SK-N-SH (cell line): ENCODE results near the gene OGFR. TPM values are rescaled to one million over a fixed set of nuclear protein-coding genes. Genes with fewer than 3 reads are reported as not detected.

ENCODE experiments used
- CTCF ChIA-PET: fragments of 300-600, 350-600 bp; formaldehyde crosslinking; extraction: SDS; loops from one replicate; lab custom pipeline; 2021; lab: Yijun Ruan, JAX
- POLR2A ChIA-PET: fragments of 350-600 bp; sonication (Branson Sonifier 250); formaldehyde crosslinking; extraction: SDS; loops from one replicate; lab custom pipeline; 2020; ENCODE audit warnings: antibody characterized with exemption, inconsistent platforms; lab: Yijun Ruan, JAX
- DNase-seq: peaks from one replicate; pipeline ENCODE4 v3.0.0; 2012
- H2AFZ ChIP-seq: fragments of 200-600 bp; sonication (generic); 2 replicates; pipeline ENCODE4 v1.8.1; 2016; ENCODE audit warnings: antibody characterized with exemption, mild to moderate bottlenecking, low read depth
- H3F3A ChIP-seq: fragments of 200-600 bp; sonication (generic); replicated peaks from 2 replicates; pipeline ENCODE3; 2016; ENCODE audit warnings: antibody characterized with exemption, mild to moderate bottlenecking; ENCODE audit not compliant: insufficient read depth
- H3K27ac ChIP-seq, 2 experiments: fragments of 200-500 bp in 1 of 2; fragments of 200-600 bp in 1 of 2; sonication (Bioruptor generic) in 1 of 2; sonication (generic), shearing (Covaris generic) in 1 of 2; 2 replicates each; pipeline versions ENCODE4 v1.5.1 to v1.6.1; 2014 to 2016; ENCODE audit warnings: low read depth in 2 of 2, inconsistent platforms in 1 of 2, low read length in 1 of 2, mild to moderate bottlenecking in 1 of 2, mixed read lengths in 1 of 2
- H3K27me3 ChIP-seq: fragments of 200-600 bp; sonication (generic), shearing (Covaris generic); 2 replicates; pipeline ENCODE4 v1.6.1; 2016; ENCODE audit warnings: mixed run types; ENCODE audit not compliant: insufficient read depth
- H3K36me3 ChIP-seq, 2 experiments: fragments of 200-500 bp in 1 of 2; fragments of 200-600 bp in 1 of 2; sonication (Bioruptor generic) in 1 of 2; sonication (generic) in 1 of 2; replicated peaks in 1 of 2; 2 replicates each; pipeline versions ENCODE3 to v1.5.1; 2014 to 2016; ENCODE audit warnings: low read length in 1 of 2, mild to moderate bottlenecking in 1 of 2; ENCODE audit not compliant: insufficient read depth in 2 of 2, control insufficient read depth in 1 of 2
- H3K4me1 ChIP-seq, 2 experiments: fragments of 200-500 bp in 1 of 2; fragments of 200-600 bp in 1 of 2; sonication (Bioruptor generic) in 1 of 2; sonication (generic), shearing (Covaris generic) in 1 of 2; 2 replicates each; pipeline versions ENCODE4 v1.5.1 to v1.6.1; 2014 to 2016; ENCODE audit warnings: low read depth in 1 of 2, low read length in 1 of 2, mixed run types in 1 of 2; ENCODE audit not compliant: insufficient read depth in 2 of 2, control insufficient read depth in 1 of 2
- H3K4me2 ChIP-seq: fragments of 200-600 bp; sonication (generic), shearing (Covaris generic); 2 replicates; pipeline ENCODE4 v1.6.1; 2017; ENCODE audit warnings: mixed run types
- H3K4me3 ChIP-seq, 2 experiments: fragments of 200-500 bp in 1 of 2; fragments of 200-600 bp in 1 of 2; sonication (Bioruptor generic) in 1 of 2; sonication (generic), shearing (Covaris generic) in 1 of 2; 2 replicates each; pipeline versions ENCODE4 v1.5.1 to v1.8.1; 2014 to 2016; ENCODE audit warnings: low read depth in 2 of 2, inconsistent platforms in 1 of 2, low read length in 1 of 2, mild to moderate bottlenecking in 1 of 2, mixed read lengths in 1 of 2, moderate library complexity in 1 of 2
- H3K79me2 ChIP-seq: fragments of 200-600 bp; sonication (generic); 2 replicates; pipeline ENCODE4 v1.8.1; 2017; ENCODE audit warnings: mild to moderate bottlenecking; ENCODE audit not compliant: insufficient read depth
- H3K9ac ChIP-seq: fragments of 200-600 bp; sonication (generic); 2 replicates; pipeline ENCODE4 v1.6.1; 2017; ENCODE audit warnings: mixed run types
- H3K9me2 ChIP-seq: fragments of 200-600 bp; sonication (generic); 2 replicates; pipeline ENCODE4 v1.6.1; 2017; ENCODE audit warnings: mixed run types
- H3K9me3 ChIP-seq: fragments of 200-600 bp; sonication (generic); 2 replicates; pipeline ENCODE4 v1.6.1; 2017; ENCODE audit warnings: mixed run types, mild to moderate bottlenecking, moderate library complexity
- H4K20me1 ChIP-seq: fragments of 200-600 bp; sonication (generic); 2 replicates; pipeline ENCODE4 v1.6.1; 2017; ENCODE audit warnings: mild to moderate bottlenecking, mixed run types; ENCODE audit not compliant: insufficient read depth
- CHD2 ChIP-seq: fragments of 150-350 bp; IDR thresholded peaks from 2 replicates; pipeline ENCODE4 v1.6.1; 2018; ENCODE audit warnings: low read length; ENCODE audit not compliant: partially characterized antibody
- ELF1 ChIP-seq: IDR thresholded peaks from 2 replicates; pipeline ENCODE4 v1.4.0; 2012
- EZH2phosphoT487 ChIP-seq: fragments of 200-600 bp; sonication (generic); IDR thresholded peaks from 2 replicates; pipeline ENCODE4 v1.6.1; 2017; ENCODE audit warnings: low read depth, mixed run types, mild to moderate bottlenecking, antibody characterized with exemption, moderate library complexity, borderline replicate concordance
- FOSL2 ChIP-seq: IDR thresholded peaks from 2 replicates; pipeline ENCODE4 v1.4.0; 2012; ENCODE audit warnings: low read depth, mild to moderate bottlenecking, moderate library complexity, borderline replicate concordance
- FOXJ3 ChIP-seq: sonication (generic); formaldehyde crosslinking; IDR thresholded peaks from 2 replicates; pipeline ENCODE4 v1.5.1; 2020; ENCODE audit warnings: mild to moderate bottlenecking, missing genetic modification reagents
- FOXM1 ChIP-seq: IDR thresholded peaks from 2 replicates; pipeline ENCODE4 v1.4.0; 2012; ENCODE audit warnings: low read depth, mild to moderate bottlenecking
- MXI1 ChIP-seq: IDR thresholded peaks from 2 replicates; pipeline ENCODE4 v1.6.1; 2012; ENCODE audit warnings: mild to moderate bottlenecking, low read depth, low read length, improper control_type of control experiment
- NFIC ChIP-seq: IDR thresholded peaks from 2 replicates; pipeline ENCODE4 v1.4.0; 2012; ENCODE audit warnings: borderline replicate concordance
- POLR2AphosphoS5 ChIP-seq: IDR thresholded peaks from 2 replicates; pipeline ENCODE4 v1.6.1; 2012; ENCODE audit warnings: low read depth, low read length
- RFX5 ChIP-seq: IDR thresholded peaks from 2 replicates; pipeline ENCODE4 v1.6.1; 2012; ENCODE audit warnings: mild to moderate bottlenecking, improper control_type of control experiment, low read length
- RXRA ChIP-seq: IDR thresholded peaks from 2 replicates; pipeline ENCODE4 v1.4.0; 2012; ENCODE audit warnings: low read depth, mild to moderate bottlenecking, borderline replicate concordance
- SIN3A ChIP-seq: IDR thresholded peaks from 2 replicates; pipeline ENCODE4 v1.6.1; 2012; ENCODE audit warnings: low read depth, mild to moderate bottlenecking, low read length, moderate library complexity, borderline replicate concordance
- SMC3 ChIP-seq: IDR thresholded peaks from 2 replicates; pipeline ENCODE4 v1.6.1; 2012; ENCODE audit warnings: low read depth, low read length, improper control_type of control experiment
- TCF12 ChIP-seq: IDR thresholded peaks from 2 replicates; pipeline ENCODE4 v1.4.0; 2012
- YY1 ChIP-seq: IDR thresholded peaks from 2 replicates; pipeline ENCODE4 v1.4.0; 2012; ENCODE audit warnings: low read depth, mild to moderate bottlenecking
- WGBS: methylation state at CpG from one replicate; pipeline ENCODE4 v1.1.6; 2017; ENCODE audit warnings: low lambda C conversion rate; 5-methylcytosine and 5-hydroxymethylcytosine counted together
- polyA plus RNA-seq, 3 experiments: library from polyadenylated mRNA; depleted of rRNA; stranded (reverse); fragments of >200 nt; gene quantifications; 2 replicates each; pipeline ENCODE4 v1.2.3, GENCODE V29; 2012
- TF ChIP-seq, protein P1 (sequence below): fragments of 150-350 bp; IDR thresholded peaks from 2 replicates; pipeline ENCODE4 v1.6.1; 2016; ENCODE audit warnings: mild to moderate bottlenecking, low read depth, low read length

OGFR gene
- polyA plus RNA-seq, 1 of the 3 experiments (the other 2 are of a cell fraction): 60.8 TPM

DNA sequence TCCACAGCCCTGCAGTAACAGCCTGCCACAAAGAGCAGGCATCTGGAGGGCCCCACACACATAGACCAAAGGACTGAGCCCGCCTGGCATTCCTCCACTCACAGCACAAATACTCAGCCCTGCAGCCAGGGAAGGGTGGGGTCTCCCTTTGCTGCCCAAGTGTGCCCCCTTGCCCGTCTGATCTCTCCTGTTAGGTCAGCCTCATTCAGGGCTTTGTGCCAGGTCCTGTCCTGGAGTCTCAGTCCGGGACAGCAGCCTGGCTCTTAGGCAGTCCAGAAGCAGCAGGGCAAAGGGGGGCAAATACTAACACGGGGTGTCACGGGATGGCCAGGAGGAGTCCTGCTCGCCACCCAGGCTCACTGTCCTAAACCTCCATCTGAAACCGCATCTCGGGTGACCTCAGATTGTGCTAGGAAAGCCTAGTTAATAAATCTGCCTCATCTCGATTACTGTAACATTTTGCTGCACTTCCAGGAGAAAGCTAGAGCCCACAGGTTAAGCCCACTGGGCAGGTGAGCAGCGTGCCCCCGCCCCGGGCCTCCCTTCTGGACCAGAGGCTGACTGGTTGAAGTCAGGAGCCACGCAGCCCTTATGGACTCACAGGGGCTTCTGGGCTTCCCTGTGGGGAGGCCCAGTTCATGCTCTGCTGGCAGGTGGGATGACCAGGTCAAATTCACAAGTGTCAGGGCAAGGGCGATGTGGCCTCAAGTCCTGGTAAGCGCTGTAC, 3.2 kb upstream of the OGFR start:
- POLR2A ChIA-PET: no interaction called here

DNA sequence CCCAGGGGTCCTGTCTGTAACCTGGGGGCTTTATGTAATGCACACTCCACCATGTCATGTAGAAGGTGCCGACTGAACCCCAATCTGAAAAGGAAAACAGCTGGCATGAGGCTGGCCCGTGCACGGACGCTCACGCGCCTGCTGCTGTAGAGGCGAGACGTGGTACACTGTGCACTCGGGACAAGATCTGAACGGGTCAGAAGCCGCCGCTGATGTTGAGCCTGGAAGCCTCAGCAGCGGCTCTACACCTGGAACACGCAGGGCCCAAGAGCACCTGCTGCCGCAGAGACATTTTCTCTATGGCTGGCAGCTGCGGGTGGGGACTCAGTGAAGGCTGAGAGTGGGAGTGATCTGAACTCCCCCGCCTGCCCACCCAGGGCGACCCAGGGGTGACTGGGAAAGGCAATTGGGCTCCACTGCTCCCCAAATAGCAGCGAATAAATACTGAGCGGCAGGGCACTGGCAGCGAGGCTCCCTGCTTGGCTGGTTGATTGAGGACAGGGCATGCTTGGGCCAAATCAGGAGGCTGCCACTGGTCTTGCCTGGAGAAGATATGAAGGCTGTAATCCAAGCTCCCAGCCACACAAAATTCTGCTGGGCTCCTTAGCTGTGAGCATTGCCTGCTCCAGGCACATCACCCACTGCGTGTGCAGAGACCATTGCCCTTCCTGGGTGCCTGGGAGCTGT, 2.5 kb upstream of the OGFR start:
- H3K79me2 ChIP-seq: peaks cover 33% of the 10 kb centered on the region
- no peak for DNase-seq
- H4K20me1 ChIP-seq: peaks cover 21% of the 10 kb centered on the region
- no peaks in the 10 kb centered on the region for H3K9me3 ChIP-seq
- ChIA-PET CTCF (interaction anchor here (0.9 to 3.8 kb wide), 2 partner anchors 11 to 14 kb away, joined by 4 to 17 read pairs; partner anchors contain the start of gene COL9A3), POLR2A (no interaction called here)
- WGBS: 91% methylated on average over 14 of the region's 22 CpGs
- H3K36me3 ChIP-seq: peaks cover 22 to 35% of the 10 kb centered on the region in 2 experiments
- H3F3A ChIP-seq: peaks cover 12% of the 10 kb centered on the region
- no peak overlapping the region for H3K4me3 ChIP-seq
- H3K4me2 ChIP-seq: no peak overlapping the region
- no peak for TF ChIP-seq SIN3A
- H3K9me2 ChIP-seq: no peaks in the 10 kb centered on the region
- H3K9ac ChIP-seq: no peak overlapping the region
- no peak overlapping the region for H2AFZ ChIP-seq
- H3K27ac ChIP-seq: no peak overlapping the region
- no peaks in the 10 kb centered on the region for H3K27me3 ChIP-seq
- peaks cover 16 to 30% of the 10 kb centered on the region in 2 experiments; a peak in 3 of 4 replicates for H3K4me1 ChIP-seq

More for the DNA sequence above, 3.2 kb upstream of the OGFR start:
- Histone ChIP-seq H3K4me2 (no peak overlapping the region), H3K9me2 (no peaks in the 10 kb centered on the region), H3K36me3 (peaks cover 22 to 35% of the 10 kb centered on the region in 2 experiments), H2AFZ (no peak overlapping the region), H3K9me3 (no peaks in the 10 kb centered on the region), H3K27me3 (no peaks in the 10 kb centered on the region), H3K9ac (no peak overlapping the region), H3F3A (peaks cover 12% of the 10 kb centered on the region), H3K4me1 (peaks cover 14 to 26% of the 10 kb centered on the region in 2 experiments; a peak in 3 of 4 replicates), H4K20me1 (peaks cover 16% of the 10 kb centered on the region), H3K4me3 (no peak overlapping the region), H3K27ac (no peak overlapping the region), H3K79me2 (peaks cover 29% of the 10 kb centered on the region)
- CTCF ChIA-PET: interaction anchor here (1.0 to 3.8 kb wide), 2 partner anchors 10 to 14 kb away, joined by 4 to 17 read pairs; no protein-coding TSS in a partner anchor
- no peak for DNase-seq
- TF ChIP-seq CHD2 (no peak), FOXJ3 (CRISPR knock-in tag) (no peak), FOXM1 (no peak), FOSL2 (no peak), SMC3 (no peak), TCF12 (no peak), EZH2phosphoT487 (no peak), POLR2AphosphoS5 (no peak), MXI1 (no peak), NFIC (no peak), ELF1 (no peak), RFX5 (no peak), RXRA (no peak), YY1 (no peak)
- TF ChIP-seq, protein P1, sequence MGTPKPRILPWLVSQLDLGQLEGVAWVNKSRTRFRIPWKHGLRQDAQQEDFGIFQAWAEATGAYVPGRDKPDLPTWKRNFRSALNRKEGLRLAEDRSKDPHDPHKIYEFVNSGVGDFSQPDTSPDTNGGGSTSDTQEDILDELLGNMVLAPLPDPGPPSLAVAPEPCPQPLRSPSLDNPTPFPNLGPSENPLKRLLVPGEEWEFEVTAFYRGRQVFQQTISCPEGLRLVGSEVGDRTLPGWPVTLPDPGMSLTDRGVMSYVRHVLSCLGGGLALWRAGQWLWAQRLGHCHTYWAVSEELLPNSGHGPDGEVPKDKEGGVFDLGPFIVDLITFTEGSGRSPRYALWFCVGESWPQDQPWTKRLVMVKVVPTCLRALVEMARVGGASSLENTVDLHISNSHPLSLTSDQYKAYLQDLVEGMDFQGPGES: no peak
- WGBS: 91% methylated on average over 11 of the region's 15 CpGs
